IMR-90 (cell line): ENCODE measurements around the gene SLC4A2. TPM values are rescaled to one million over a fixed set of nuclear protein-coding genes. Genes with fewer than 3 reads are reported as not detected.

Experiments used
- ATAC-seq: fragments of 200-7000 bp; cut with Tn5 transposase; 2 replicates; pipeline ENCODE4 v1.9.1; 2020; ENCODE audit warnings: low read depth, mild to moderate bottlenecking, moderate library complexity
- BruUV-seq: library from RNA; stranded (reverse); fragments of 400-500 nt; replicated peaks from 2 replicates; lab custom pipeline; 2021; lab: Mats Ljungman, UMichigan
- CTCF ChIA-PET: fragments of 300-600 bp; formaldehyde crosslinking; extraction: SDS; loops from one replicate; lab custom pipeline; 2021; ENCODE audit warnings: antibody characterized with exemption; lab: Yijun Ruan, JAX
- POLR2A ChIA-PET: fragments of 300-600 bp; sonication (Branson Sonifier 250); formaldehyde crosslinking; loops from one replicate; lab custom pipeline; 2022; ENCODE audit warnings: antibody characterized with exemption; ENCODE audit not compliant: unreplicated experiment; lab: Charles Lee
- DNase-seq: peaks from one replicate; pipeline ENCODE4 v3.0.0; 2013
- H2AFZ ChIP-seq: replicated peaks from 2 replicates; pipeline ENCODE3; 2013; ENCODE audit warnings: low read length, mild to moderate bottlenecking; ENCODE audit not compliant: poor library complexity
- H2AK5ac ChIP-seq: 2 replicates; pipeline ENCODE4 v1.6.1; 2013; ENCODE audit warnings: low read depth, low read length, inconsistent platforms
- H2AK9ac ChIP-seq: replicated peaks from 2 replicates; pipeline ENCODE3; 2013; ENCODE audit warnings: mild to moderate bottlenecking, low read depth, low read length, moderate library complexity; ENCODE audit not compliant: poor library complexity
- H2BK120ac ChIP-seq: 2 replicates; pipeline ENCODE4 v1.6.1; 2013; ENCODE audit warnings: low read depth, low read length, inconsistent platforms
- H2BK15ac ChIP-seq: 3 replicates; pipeline ENCODE4 v1.6.1; 2013; ENCODE audit warnings: low read depth, low read length, inconsistent platforms
- H2BK20ac ChIP-seq: 2 replicates; pipeline ENCODE4 v1.6.1; 2013; ENCODE audit warnings: low read depth, mild to moderate bottlenecking, inconsistent platforms, low read length, moderate library complexity
- H2BK5ac ChIP-seq: 2 replicates; pipeline ENCODE4 v1.6.1; 2013; ENCODE audit warnings: mild to moderate bottlenecking, low read depth, low read length, inconsistent platforms; ENCODE audit not compliant: poor library complexity, severe bottlenecking
- H3K14ac ChIP-seq: replicated peaks from 2 replicates; pipeline ENCODE4 v1.6.1; 2013; ENCODE audit warnings: low read depth, low read length, inconsistent platforms
- H3K18ac ChIP-seq: 2 replicates; pipeline ENCODE4 v1.6.1; 2013; ENCODE audit warnings: low read depth, low read length, control low read depth
- H3K23ac ChIP-seq: 2 replicates; pipeline ENCODE4 v1.6.1; 2013; ENCODE audit warnings: low read depth, low read length, inconsistent platforms
- H3K27ac ChIP-seq: 2 replicates; pipeline ENCODE4 v1.5.1; 2013; ENCODE audit warnings: mild to moderate bottlenecking, control low read depth, low read length; ENCODE audit not compliant: insufficient read depth
- H3K27me3 ChIP-seq: 2 replicates; pipeline ENCODE4 v1.6.1; 2013; ENCODE audit warnings: low read length; ENCODE audit not compliant: control insufficient read depth, insufficient read depth
- H3K36me3 ChIP-seq: 2 replicates; pipeline ENCODE4 v1.6.1; 2013; ENCODE audit warnings: low read length, mixed read lengths; ENCODE audit not compliant: control insufficient read depth, insufficient read depth
- H3K4ac ChIP-seq: 2 replicates; pipeline ENCODE4 v1.6.1; 2013; ENCODE audit warnings: low read depth, low read length, inconsistent platforms
- H3K4me1 ChIP-seq: 2 replicates; pipeline ENCODE4 v1.6.1; 2013; ENCODE audit warnings: low read length, mixed read lengths; ENCODE audit not compliant: control insufficient read depth, insufficient read depth
- H3K4me2 ChIP-seq: 2 replicates; pipeline ENCODE4 v1.6.1; 2013; ENCODE audit warnings: low read depth, mild to moderate bottlenecking, control low read depth, low read length, moderate library complexity
- H3K4me3 ChIP-seq: 2 replicates; pipeline ENCODE4 v1.5.1; 2013; ENCODE audit warnings: low read depth, mild to moderate bottlenecking, control low read depth, low read length, moderate library complexity; ENCODE audit not compliant: insufficient read depth
- H3K56ac ChIP-seq: 2 replicates; pipeline ENCODE4 v1.6.1; 2013; ENCODE audit warnings: low read length, inconsistent platforms; ENCODE audit not compliant: insufficient read depth; ENCODE audit errors: extremely low read depth
- H3K79me1 ChIP-seq, 2 experiments: 2 replicates each; pipeline ENCODE4 v1.6.1; 2013; ENCODE audit warnings: low read length in 2 of 2, inconsistent platforms in 1 of 2, low read depth in 1 of 2
- H3K9ac ChIP-seq: 2 replicates; pipeline ENCODE4 v1.6.1; 2013; ENCODE audit warnings: low read depth, low read length, control low read depth
- H3K9me1 ChIP-seq: 2 replicates; pipeline ENCODE4 v1.6.1; 2013; ENCODE audit warnings: low read length, inconsistent platforms; ENCODE audit not compliant: insufficient read depth
- H3K9me3 ChIP-seq: 2 replicates; pipeline ENCODE4 v1.6.1; 2013; ENCODE audit warnings: low read length; ENCODE audit not compliant: control insufficient read depth, insufficient read depth
- H4K20me1 ChIP-seq: 2 replicates; pipeline ENCODE4 v1.6.1; 2013; ENCODE audit warnings: low read length, inconsistent platforms; ENCODE audit not compliant: insufficient read depth
- H4K5ac ChIP-seq: 2 replicates; pipeline ENCODE4 v1.6.1; 2013; ENCODE audit warnings: mild to moderate bottlenecking, low read depth, low read length, control low read depth
- H4K8ac ChIP-seq, 2 experiments: 2 replicates each; pipeline ENCODE4 v1.6.1; 2013; ENCODE audit warnings: low read depth in 2 of 2, low read length in 2 of 2, control low read depth in 1 of 2, inconsistent platforms in 1 of 2
- H4K91ac ChIP-seq: 2 replicates; pipeline ENCODE4 v1.6.1; 2013; ENCODE audit warnings: low read depth, low read length, inconsistent platforms; ENCODE audit not compliant: insufficient read depth
- BHLHE40 ChIP-seq: fragments of 150-350 bp; IDR thresholded peaks from 2 replicates; pipeline ENCODE4 v1.6.1; 2016; ENCODE audit warnings: mild to moderate bottlenecking, low read depth, low read length
- CEBPB ChIP-seq: IDR thresholded peaks from 2 replicates; pipeline ENCODE4 v1.6.1; 2012; ENCODE audit warnings: low read depth, low read length, improper control_type of control experiment
- CHD1 ChIP-seq: IDR thresholded peaks from 2 replicates; pipeline ENCODE4 v1.6.1; 2012; ENCODE audit warnings: low read depth, low read length, improper control_type of control experiment
- FOS ChIP-seq: fragments of 150-350 bp; IDR thresholded peaks from 2 replicates; pipeline ENCODE4 v1.6.1; 2016; ENCODE audit warnings: low read depth, low read length
- MAFK ChIP-seq: IDR thresholded peaks from 2 replicates; pipeline ENCODE4 v1.6.1; 2012; ENCODE audit warnings: low read depth, low read length, improper control_type of control experiment
- MAZ ChIP-seq: IDR thresholded peaks from 2 replicates; pipeline ENCODE4 v1.6.1; 2012; ENCODE audit warnings: low read depth, mild to moderate bottlenecking, low read length, improper control_type of control experiment, moderate library complexity, borderline replicate concordance
- POLR2A ChIP-seq: IDR thresholded peaks from 2 replicates; pipeline ENCODE4 v1.6.1; 2012; ENCODE audit warnings: mild to moderate bottlenecking, low read depth, low read length
- RAD21 ChIP-seq: IDR thresholded peaks from 2 replicates; pipeline ENCODE4 v1.6.1; 2012; ENCODE audit warnings: low read length, improper control_type of control experiment
- RCOR1 ChIP-seq: IDR thresholded peaks from 2 replicates; pipeline ENCODE4 v1.6.1; 2012; ENCODE audit warnings: mild to moderate bottlenecking, low read length, improper control_type of control experiment; ENCODE audit not compliant: insufficient replicate concordance
- RFX5 ChIP-seq: IDR thresholded peaks from 2 replicates; pipeline ENCODE4 v1.8.0; 2012; ENCODE audit warnings: low read depth, mild to moderate bottlenecking, low read length, moderate library complexity
- SMC3 ChIP-seq: fragments of 150-350 bp; IDR thresholded peaks from 2 replicates; pipeline ENCODE4 v1.6.1; 2016; ENCODE audit warnings: low read depth, mild to moderate bottlenecking, antibody characterized with exemption, low read length, moderate library complexity
- WGBS, 2 experiments: methylation state at CpG; one replicate each; pipeline versions ENCODE4 v1.1.5 to v1.1.7; 2013; ENCODE audit warnings: missing lambda C conversion rate in 2 of 2; ENCODE audit not compliant: insufficient read length in 1 of 2; ENCODE audit errors: extremely low coverage in 2 of 2; 5-methylcytosine and 5-hydroxymethylcytosine counted together
- dilution Hi-C: fragments of 300-500 bp; cut with HindIII; formaldehyde crosslinking; loops from one replicate; pipeline ENCODE4 v1.14.3; 2018; ENCODE audit warnings: low sequenced_read_pairs; ENCODE audit not compliant: unreplicated experiment
- in situ Hi-C: fragments of 300-500 bp; cut with MboI; formaldehyde crosslinking; loops from 3 replicates; pipeline ENCODE4 v1.14.3; 2019; ENCODE audit warnings: low sequenced_read_pairs, inconsistent platforms, mixed read lengths
- intact Hi-C: fragments of 100-400 bp; cut with micrococcal nuclease; formaldehyde crosslinking; loops from 2 replicates; pipeline ENCODE4 v1.10.0; 2022
- polyA plus RNA-seq, 3 experiments: library from polyadenylated mRNA; depleted of rRNA; stranded (reverse); fragments of >200 nt; gene quantifications; 2 replicates each; pipeline ENCODE4 v1.2.3, GENCODE V29; 2012; ENCODE audit warnings: low replicate concordance in 1 of 3
- total RNA-seq: library from RNA; depleted of rRNA; stranded (reverse); fragments of >200 nt; gene quantifications from 2 replicates; pipeline ENCODE4 v1.2.3, GENCODE V29; 2012
- TF ChIP-seq, protein P1 (sequence below): fragments of 150-350 bp; IDR thresholded peaks from 2 replicates; pipeline ENCODE4 v1.6.1; 2017; ENCODE audit warnings: mild to moderate bottlenecking, antibody characterized with exemption, low read length, low read depth
- TF ChIP-seq, protein P2 (sequence below): conservative IDR thresholded peaks from 2 replicates; pipeline ENCODE4 v1.5.1; 2012; ENCODE audit warnings: mild to moderate bottlenecking, low read depth, low read length, improper control_type of control experiment
- TF ChIP-seq, protein P3 (sequence below): fragments of 150-350 bp; IDR thresholded peaks from 2 replicates; pipeline ENCODE4 v1.6.1; 2016; ENCODE audit warnings: low read depth, mild to moderate bottlenecking, low read length, moderate library complexity, borderline replicate concordance

The SLC4A2 gene
- total and polyA plus RNA-seq, 2 of the 4 experiments (the other 2 are of a cell fraction): 29.6 to 91.0 TPM

DNA sequence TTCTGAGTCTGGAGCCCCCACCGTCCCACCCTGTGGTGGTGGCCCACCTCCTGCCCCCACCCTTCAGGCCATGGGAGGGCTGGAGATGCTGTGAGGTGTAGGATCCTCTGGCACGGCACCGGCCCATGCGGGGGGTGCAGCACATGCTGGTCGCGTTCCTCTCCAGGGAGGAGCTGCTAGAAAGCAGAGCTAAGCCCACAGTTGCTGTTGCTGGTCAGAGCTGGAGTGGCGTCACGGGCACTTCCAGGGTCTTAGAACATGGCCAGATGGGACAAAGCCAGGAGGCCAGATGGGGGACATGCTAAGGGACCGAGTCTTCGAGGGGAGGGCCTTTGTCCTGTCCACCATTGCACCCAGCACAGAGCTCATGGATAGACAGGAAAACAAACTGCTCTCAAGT is 48.5 kb downstream of the SLC4A2 start:
- no peak overlapping the region for H2AFZ ChIP-seq
- H4K8ac ChIP-seq: no peak overlapping the region
- H4K20me1 ChIP-seq: peaks cover 84% of the 10 kb centered on the region
- no peak overlapping the region for H3K14ac ChIP-seq
- no peak overlapping the region for H3K4me3 ChIP-seq
- no peak overlapping the region for H2AK9ac ChIP-seq
- H3K18ac ChIP-seq: no peak overlapping the region
- dilution Hi-C loops (no loop called here), intact Hi-C loops (no loop called here), in situ Hi-C loops (loop anchor here (10.0 to 25.0 kb wide), 2 partner anchors 203 to 321 kb away; no protein-coding TSS in a partner anchor)
- H3K9ac ChIP-seq: no peak overlapping the region
- H4K91ac ChIP-seq: no peak overlapping the region
- ChIA-PET CTCF (interaction anchor here (1.7 kb wide), 1 partner anchor 17 kb away, joined by 5 read pairs; no protein-coding TSS in a partner anchor), POLR2A (interaction anchor here (0.7 kb wide), 1 partner anchor 19 kb away, joined by 5 read pairs; no protein-coding TSS in a partner anchor)
- H3K9me1 ChIP-seq: peaks cover 21% of the 10 kb centered on the region
- no peak for ATAC-seq
- H3K27ac ChIP-seq: no peak overlapping the region
- no peak overlapping the region for H3K4me2 ChIP-seq
- H3K4ac ChIP-seq: no peak overlapping the region
- no peak overlapping the region for H4K5ac ChIP-seq
- no peak overlapping the region for H2BK20ac ChIP-seq
- no peak overlapping the region for H2AK5ac ChIP-seq
- no peak for TF ChIP-seq MAFK
- TF ChIP-seq BHLHE40: no peak
- no peak for TF ChIP-seq RCOR1
- TF ChIP-seq RAD21: no peak
- TF ChIP-seq, protein P1, sequence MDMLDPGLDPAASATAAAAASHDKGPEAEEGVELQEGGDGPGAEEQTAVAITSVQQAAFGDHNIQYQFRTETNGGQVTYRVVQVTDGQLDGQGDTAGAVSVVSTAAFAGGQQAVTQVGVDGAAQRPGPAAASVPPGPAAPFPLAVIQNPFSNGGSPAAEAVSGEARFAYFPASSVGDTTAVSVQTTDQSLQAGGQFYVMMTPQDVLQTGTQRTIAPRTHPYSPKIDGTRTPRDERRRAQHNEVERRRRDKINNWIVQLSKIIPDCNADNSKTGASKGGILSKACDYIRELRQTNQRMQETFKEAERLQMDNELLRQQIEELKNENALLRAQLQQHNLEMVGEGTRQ: no peak
- TF ChIP-seq, protein P2, sequence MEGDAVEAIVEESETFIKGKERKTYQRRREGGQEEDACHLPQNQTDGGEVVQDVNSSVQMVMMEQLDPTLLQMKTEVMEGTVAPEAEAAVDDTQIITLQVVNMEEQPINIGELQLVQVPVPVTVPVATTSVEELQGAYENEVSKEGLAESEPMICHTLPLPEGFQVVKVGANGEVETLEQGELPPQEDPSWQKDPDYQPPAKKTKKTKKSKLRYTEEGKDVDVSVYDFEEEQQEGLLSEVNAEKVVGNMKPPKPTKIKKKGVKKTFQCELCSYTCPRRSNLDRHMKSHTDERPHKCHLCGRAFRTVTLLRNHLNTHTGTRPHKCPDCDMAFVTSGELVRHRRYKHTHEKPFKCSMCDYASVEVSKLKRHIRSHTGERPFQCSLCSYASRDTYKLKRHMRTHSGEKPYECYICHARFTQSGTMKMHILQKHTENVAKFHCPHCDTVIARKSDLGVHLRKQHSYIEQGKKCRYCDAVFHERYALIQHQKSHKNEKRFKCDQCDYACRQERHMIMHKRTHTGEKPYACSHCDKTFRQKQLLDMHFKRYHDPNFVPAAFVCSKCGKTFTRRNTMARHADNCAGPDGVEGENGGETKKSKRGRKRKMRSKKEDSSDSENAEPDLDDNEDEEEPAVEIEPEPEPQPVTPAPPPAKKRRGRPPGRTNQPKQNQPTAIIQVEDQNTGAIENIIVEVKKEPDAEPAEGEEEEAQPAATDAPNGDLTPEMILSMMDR: no peak
- TF ChIP-seq MAZ: no peak
- no peak for TF ChIP-seq CEBPB
- TF ChIP-seq, protein P3, sequence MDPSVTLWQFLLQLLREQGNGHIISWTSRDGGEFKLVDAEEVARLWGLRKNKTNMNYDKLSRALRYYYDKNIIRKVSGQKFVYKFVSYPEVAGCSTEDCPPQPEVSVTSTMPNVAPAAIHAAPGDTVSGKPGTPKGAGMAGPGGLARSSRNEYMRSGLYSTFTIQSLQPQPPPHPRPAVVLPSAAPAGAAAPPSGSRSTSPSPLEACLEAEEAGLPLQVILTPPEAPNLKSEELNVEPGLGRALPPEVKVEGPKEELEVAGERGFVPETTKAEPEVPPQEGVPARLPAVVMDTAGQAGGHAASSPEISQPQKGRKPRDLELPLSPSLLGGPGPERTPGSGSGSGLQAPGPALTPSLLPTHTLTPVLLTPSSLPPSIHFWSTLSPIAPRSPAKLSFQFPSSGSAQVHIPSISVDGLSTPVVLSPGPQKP: no peak
- TF ChIP-seq RFX5: no peak
- no peak for TF ChIP-seq SMC3
- no peak for TF ChIP-seq CHD1
- no peak for TF ChIP-seq FOS
- TF ChIP-seq POLR2A: no peak
- no peaks in the 10 kb centered on the region for H3K27me3 ChIP-seq
- H3K79me1 ChIP-seq: peaks cover 29 to 93% of the 10 kb centered on the region in 2 experiments
- no peak overlapping the region for H3K56ac ChIP-seq
- H2BK15ac ChIP-seq: no peak overlapping the region
- no peak for DNase-seq
- no peak overlapping the region for H2BK5ac ChIP-seq
- no peak overlapping the region for H2BK120ac ChIP-seq
- WGBS, 2 experiments: 100% methylated on average over 1 of the region's 10 CpGs; no CpG with 5 or more reads in 1 of the 2 experiments
- H3K36me3 ChIP-seq: peaks cover 5% of the 10 kb centered on the region
- H3K4me1 ChIP-seq: peaks cover 13% of the 10 kb centered on the region
- H3K23ac ChIP-seq: no peak overlapping the region
- BruUV-seq: no TSS peak
- H3K9me3 ChIP-seq: no peaks in the 10 kb centered on the region
